IMR-90 (cell line): ENCODE data around the gene CES1. TPM values are rescaled to one million over a fixed set of nuclear protein-coding genes. Genes with fewer than 3 reads are reported as not detected.

Source experiments
- ATAC-seq: fragments of 200-7000 bp; cut with Tn5 transposase; 2 replicates; pipeline ENCODE4 v1.9.1; 2020; ENCODE audit warnings: low read depth, mild to moderate bottlenecking, moderate library complexity
- BruUV-seq: library from RNA; stranded (reverse); fragments of 400-500 nt; replicated peaks from 2 replicates; lab custom pipeline; 2021; lab: Mats Ljungman, UMichigan
- CTCF ChIA-PET: fragments of 300-600 bp; formaldehyde crosslinking; extraction: SDS; loops from one replicate; lab custom pipeline; 2021; ENCODE audit warnings: antibody characterized with exemption; lab: Yijun Ruan, JAX
- POLR2A ChIA-PET: fragments of 300-600 bp; sonication (Branson Sonifier 250); formaldehyde crosslinking; loops from one replicate; lab custom pipeline; 2022; ENCODE audit warnings: antibody characterized with exemption; ENCODE audit not compliant: unreplicated experiment; lab: Charles Lee
- DNase-seq: peaks from one replicate; pipeline ENCODE4 v3.0.0; 2013
- H2AFZ ChIP-seq: replicated peaks from 2 replicates; pipeline ENCODE3; 2013; ENCODE audit warnings: low read length, mild to moderate bottlenecking; ENCODE audit not compliant: poor library complexity
- H2AK5ac ChIP-seq: 2 replicates; pipeline ENCODE4 v1.6.1; 2013; ENCODE audit warnings: low read depth, low read length, inconsistent platforms
- H2AK9ac ChIP-seq: replicated peaks from 2 replicates; pipeline ENCODE3; 2013; ENCODE audit warnings: mild to moderate bottlenecking, low read depth, low read length, moderate library complexity; ENCODE audit not compliant: poor library complexity
- H2BK120ac ChIP-seq: 2 replicates; pipeline ENCODE4 v1.6.1; 2013; ENCODE audit warnings: low read depth, low read length, inconsistent platforms
- H2BK15ac ChIP-seq: 3 replicates; pipeline ENCODE4 v1.6.1; 2013; ENCODE audit warnings: low read depth, low read length, inconsistent platforms
- H2BK20ac ChIP-seq: 2 replicates; pipeline ENCODE4 v1.6.1; 2013; ENCODE audit warnings: low read depth, mild to moderate bottlenecking, inconsistent platforms, low read length, moderate library complexity
- H2BK5ac ChIP-seq: 2 replicates; pipeline ENCODE4 v1.6.1; 2013; ENCODE audit warnings: mild to moderate bottlenecking, low read depth, low read length, inconsistent platforms; ENCODE audit not compliant: poor library complexity, severe bottlenecking
- H3K14ac ChIP-seq: replicated peaks from 2 replicates; pipeline ENCODE4 v1.6.1; 2013; ENCODE audit warnings: low read depth, low read length, inconsistent platforms
- H3K18ac ChIP-seq: 2 replicates; pipeline ENCODE4 v1.6.1; 2013; ENCODE audit warnings: low read depth, low read length, control low read depth
- H3K23ac ChIP-seq: 2 replicates; pipeline ENCODE4 v1.6.1; 2013; ENCODE audit warnings: low read depth, low read length, inconsistent platforms
- H3K27ac ChIP-seq: 2 replicates; pipeline ENCODE4 v1.5.1; 2013; ENCODE audit warnings: mild to moderate bottlenecking, control low read depth, low read length; ENCODE audit not compliant: insufficient read depth
- H3K27me3 ChIP-seq: 2 replicates; pipeline ENCODE4 v1.6.1; 2013; ENCODE audit warnings: low read length; ENCODE audit not compliant: control insufficient read depth, insufficient read depth
- H3K36me3 ChIP-seq: 2 replicates; pipeline ENCODE4 v1.6.1; 2013; ENCODE audit warnings: low read length, mixed read lengths; ENCODE audit not compliant: control insufficient read depth, insufficient read depth
- H3K4ac ChIP-seq: 2 replicates; pipeline ENCODE4 v1.6.1; 2013; ENCODE audit warnings: low read depth, low read length, inconsistent platforms
- H3K4me1 ChIP-seq: 2 replicates; pipeline ENCODE4 v1.6.1; 2013; ENCODE audit warnings: low read length, mixed read lengths; ENCODE audit not compliant: control insufficient read depth, insufficient read depth
- H3K4me2 ChIP-seq: 2 replicates; pipeline ENCODE4 v1.6.1; 2013; ENCODE audit warnings: low read depth, mild to moderate bottlenecking, control low read depth, low read length, moderate library complexity
- H3K4me3 ChIP-seq: 2 replicates; pipeline ENCODE4 v1.5.1; 2013; ENCODE audit warnings: low read depth, mild to moderate bottlenecking, control low read depth, low read length, moderate library complexity; ENCODE audit not compliant: insufficient read depth
- H3K56ac ChIP-seq: 2 replicates; pipeline ENCODE4 v1.6.1; 2013; ENCODE audit warnings: low read length, inconsistent platforms; ENCODE audit not compliant: insufficient read depth; ENCODE audit errors: extremely low read depth
- H3K79me1 ChIP-seq, 2 experiments: 2 replicates each; pipeline ENCODE4 v1.6.1; 2013; ENCODE audit warnings: low read length in 2 of 2, inconsistent platforms in 1 of 2, low read depth in 1 of 2
- H3K9ac ChIP-seq: 2 replicates; pipeline ENCODE4 v1.6.1; 2013; ENCODE audit warnings: low read depth, low read length, control low read depth
- H3K9me1 ChIP-seq: 2 replicates; pipeline ENCODE4 v1.6.1; 2013; ENCODE audit warnings: low read length, inconsistent platforms; ENCODE audit not compliant: insufficient read depth
- H3K9me3 ChIP-seq: 2 replicates; pipeline ENCODE4 v1.6.1; 2013; ENCODE audit warnings: low read length; ENCODE audit not compliant: control insufficient read depth, insufficient read depth
- H4K20me1 ChIP-seq: 2 replicates; pipeline ENCODE4 v1.6.1; 2013; ENCODE audit warnings: low read length, inconsistent platforms; ENCODE audit not compliant: insufficient read depth
- H4K5ac ChIP-seq: 2 replicates; pipeline ENCODE4 v1.6.1; 2013; ENCODE audit warnings: mild to moderate bottlenecking, low read depth, low read length, control low read depth
- H4K8ac ChIP-seq, 2 experiments: 2 replicates each; pipeline ENCODE4 v1.6.1; 2013; ENCODE audit warnings: low read depth in 2 of 2, low read length in 2 of 2, control low read depth in 1 of 2, inconsistent platforms in 1 of 2
- H4K91ac ChIP-seq: 2 replicates; pipeline ENCODE4 v1.6.1; 2013; ENCODE audit warnings: low read depth, low read length, inconsistent platforms; ENCODE audit not compliant: insufficient read depth
- CEBPB ChIP-seq: IDR thresholded peaks from 2 replicates; pipeline ENCODE4 v1.6.1; 2012; ENCODE audit warnings: low read depth, low read length, improper control_type of control experiment
- CHD1 ChIP-seq: IDR thresholded peaks from 2 replicates; pipeline ENCODE4 v1.6.1; 2012; ENCODE audit warnings: low read depth, low read length, improper control_type of control experiment
- FOS ChIP-seq: fragments of 150-350 bp; IDR thresholded peaks from 2 replicates; pipeline ENCODE4 v1.6.1; 2016; ENCODE audit warnings: low read depth, low read length
- MXI1 ChIP-seq: IDR thresholded peaks from 2 replicates; pipeline ENCODE4 v1.6.1; 2012; ENCODE audit warnings: low read depth, mild to moderate bottlenecking, low read length, moderate library complexity, borderline replicate concordance
- RCOR1 ChIP-seq: IDR thresholded peaks from 2 replicates; pipeline ENCODE4 v1.6.1; 2012; ENCODE audit warnings: mild to moderate bottlenecking, low read length, improper control_type of control experiment; ENCODE audit not compliant: insufficient replicate concordance
- SMC3 ChIP-seq: fragments of 150-350 bp; IDR thresholded peaks from 2 replicates; pipeline ENCODE4 v1.6.1; 2016; ENCODE audit warnings: low read depth, mild to moderate bottlenecking, antibody characterized with exemption, low read length, moderate library complexity
- WGBS, 2 experiments: methylation state at CpG; one replicate each; pipeline versions ENCODE4 v1.1.5 to v1.1.7; 2013; ENCODE audit warnings: missing lambda C conversion rate in 2 of 2; ENCODE audit not compliant: insufficient read length in 1 of 2; ENCODE audit errors: extremely low coverage in 2 of 2; 5-methylcytosine and 5-hydroxymethylcytosine counted together
- dilution Hi-C: fragments of 300-500 bp; cut with HindIII; formaldehyde crosslinking; loops from one replicate; pipeline ENCODE4 v1.14.3; 2018; ENCODE audit warnings: low sequenced_read_pairs; ENCODE audit not compliant: unreplicated experiment
- in situ Hi-C: fragments of 300-500 bp; cut with MboI; formaldehyde crosslinking; loops from 3 replicates; pipeline ENCODE4 v1.14.3; 2019; ENCODE audit warnings: low sequenced_read_pairs, inconsistent platforms, mixed read lengths
- intact Hi-C: fragments of 100-400 bp; cut with micrococcal nuclease; formaldehyde crosslinking; loops from 2 replicates; pipeline ENCODE4 v1.10.0; 2022
- polyA plus RNA-seq, 3 experiments: library from polyadenylated mRNA; depleted of rRNA; stranded (reverse); fragments of >200 nt; gene quantifications; 2 replicates each; pipeline ENCODE4 v1.2.3, GENCODE V29; 2012; ENCODE audit warnings: low replicate concordance in 1 of 3
- total RNA-seq: library from RNA; depleted of rRNA; stranded (reverse); fragments of >200 nt; gene quantifications from 2 replicates; pipeline ENCODE4 v1.2.3, GENCODE V29; 2012
- TF ChIP-seq, protein P1 (sequence below): fragments of 150-350 bp; IDR thresholded peaks from 2 replicates; pipeline ENCODE4 v1.6.1; 2017; ENCODE audit warnings: mild to moderate bottlenecking, antibody characterized with exemption, low read length, low read depth
- TF ChIP-seq, protein P2 (sequence below): conservative IDR thresholded peaks from 2 replicates; pipeline ENCODE4 v1.5.1; 2012; ENCODE audit warnings: mild to moderate bottlenecking, low read depth, low read length, improper control_type of control experiment

Gene CES1
- total and polyA plus RNA-seq, 2 of the 4 experiments (the other 2 are of a cell fraction), result 0.03 TPM; not detected in 1

DNA sequence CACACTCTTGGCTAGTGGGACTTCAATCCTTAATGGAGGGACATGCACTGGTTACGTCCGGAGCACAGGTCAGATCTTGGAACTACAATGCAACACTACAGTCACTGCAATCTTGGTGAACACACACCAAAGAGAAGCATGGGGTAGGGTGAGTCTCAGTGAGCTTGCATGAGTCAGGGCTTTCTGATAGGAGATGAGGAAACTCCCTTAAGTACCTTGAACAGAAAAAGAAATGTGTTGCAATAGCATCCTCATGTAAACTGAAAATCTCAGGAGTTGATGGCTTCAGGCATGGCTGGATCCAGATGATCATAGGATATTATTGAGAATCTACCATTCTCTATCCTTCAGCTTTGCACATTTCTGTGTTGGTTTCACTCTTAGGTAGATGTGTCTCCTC, 54.1 kb downstream of the CES1 start:
- ATAC-seq (no peak), DNase-seq (no peak)
- CTCF ChIA-PET, result no interaction called here
- Histone ChIP-seq H3K18ac (no peak overlapping the region), H2BK5ac (no peak overlapping the region), H3K9ac (no peak overlapping the region), H3K9me1 (no peaks in the 10 kb centered on the region), H2BK20ac (no peak overlapping the region), H2BK120ac (no peak overlapping the region), H3K27me3 (no peaks in the 10 kb centered on the region), H3K36me3 (no peaks in the 10 kb centered on the region), H3K23ac (no peak overlapping the region), H2AFZ (no peak overlapping the region), H2AK9ac (no peak overlapping the region), H3K4ac (no peak overlapping the region), H3K27ac (no peak overlapping the region), H3K4me1 (no peaks in the 10 kb centered on the region), H4K20me1 (no peaks in the 10 kb centered on the region), H3K4me2 (no peak overlapping the region), H3K14ac (no peak overlapping the region), H4K91ac (no peak overlapping the region), H2BK15ac (no peak overlapping the region), H3K4me3 (no peak overlapping the region), H3K9me3 (no peaks in the 10 kb centered on the region), H2AK5ac (no peak overlapping the region), H3K56ac (no peak overlapping the region), H4K5ac (no peak overlapping the region), H4K8ac (no peak overlapping the region), H3K79me1 (no peaks in the 10 kb centered on the region)
- POLR2A ChIA-PET, result no interaction called here
- TF ChIP-seq SMC3 (no peak), CEBPB (no peak), CHD1 (no peak), RCOR1 (no peak), FOS (no peak), MXI1 (no peak)
- TF ChIP-seq, protein P1, sequence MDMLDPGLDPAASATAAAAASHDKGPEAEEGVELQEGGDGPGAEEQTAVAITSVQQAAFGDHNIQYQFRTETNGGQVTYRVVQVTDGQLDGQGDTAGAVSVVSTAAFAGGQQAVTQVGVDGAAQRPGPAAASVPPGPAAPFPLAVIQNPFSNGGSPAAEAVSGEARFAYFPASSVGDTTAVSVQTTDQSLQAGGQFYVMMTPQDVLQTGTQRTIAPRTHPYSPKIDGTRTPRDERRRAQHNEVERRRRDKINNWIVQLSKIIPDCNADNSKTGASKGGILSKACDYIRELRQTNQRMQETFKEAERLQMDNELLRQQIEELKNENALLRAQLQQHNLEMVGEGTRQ, result no peak
- TF ChIP-seq, protein P2, sequence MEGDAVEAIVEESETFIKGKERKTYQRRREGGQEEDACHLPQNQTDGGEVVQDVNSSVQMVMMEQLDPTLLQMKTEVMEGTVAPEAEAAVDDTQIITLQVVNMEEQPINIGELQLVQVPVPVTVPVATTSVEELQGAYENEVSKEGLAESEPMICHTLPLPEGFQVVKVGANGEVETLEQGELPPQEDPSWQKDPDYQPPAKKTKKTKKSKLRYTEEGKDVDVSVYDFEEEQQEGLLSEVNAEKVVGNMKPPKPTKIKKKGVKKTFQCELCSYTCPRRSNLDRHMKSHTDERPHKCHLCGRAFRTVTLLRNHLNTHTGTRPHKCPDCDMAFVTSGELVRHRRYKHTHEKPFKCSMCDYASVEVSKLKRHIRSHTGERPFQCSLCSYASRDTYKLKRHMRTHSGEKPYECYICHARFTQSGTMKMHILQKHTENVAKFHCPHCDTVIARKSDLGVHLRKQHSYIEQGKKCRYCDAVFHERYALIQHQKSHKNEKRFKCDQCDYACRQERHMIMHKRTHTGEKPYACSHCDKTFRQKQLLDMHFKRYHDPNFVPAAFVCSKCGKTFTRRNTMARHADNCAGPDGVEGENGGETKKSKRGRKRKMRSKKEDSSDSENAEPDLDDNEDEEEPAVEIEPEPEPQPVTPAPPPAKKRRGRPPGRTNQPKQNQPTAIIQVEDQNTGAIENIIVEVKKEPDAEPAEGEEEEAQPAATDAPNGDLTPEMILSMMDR, result no peak
- dilution Hi-C loops (no loop called here), intact Hi-C loops (no loop called here), in situ Hi-C loops (no loop called here)
- no TSS peak for BruUV-seq
- no CpG with 5 or more reads among the region's 2 CpGs for WGBS, 2 experiments
